HCT116 (cell line): ENCODE results near the gene GRAMD4. TPM values are rescaled to one million over a fixed set of nuclear protein-coding genes. Genes with fewer than 3 reads are reported as not detected.

Experiments used
- ATAC-seq: fragments of 200-7000 bp; cut with Tn5 transposase; 2 replicates; pipeline ENCODE4 v1.9.1; 2020; ENCODE audit warnings: mild to moderate bottlenecking, moderate library complexity
- BruUV-seq: library from RNA; stranded (reverse); fragments of 400-500 nt; replicated peaks from 2 replicates; lab custom pipeline; 2021; lab: Mats Ljungman, UMichigan
- CTCF ChIA-PET: fragments of 300-600 bp; sonication (Branson Sonifier 250); formaldehyde crosslinking; loops from one replicate; lab custom pipeline; 2021; ENCODE audit warnings: antibody characterized with exemption; lab: Charles Lee
- POLR2A ChIA-PET: fragments of 300-600, 350-600 bp; sonication (Branson Sonifier 250); formaldehyde crosslinking; loops from one replicate; lab custom pipeline; 2021; ENCODE audit warnings: antibody characterized with exemption; lab: Charles Lee
- RAD21 ChIA-PET, 2 experiments: fragments of 300-600 bp; sonication (Branson Sonifier 250); formaldehyde crosslinking; loops; one replicate each; lab custom pipeline; 2023; ENCODE audit warnings: low total read pairs in 2 of 2; ENCODE audit not compliant: uncharacterized antibody in 2 of 2, unreplicated experiment in 2 of 2, low non-redundant PET in 1 of 2; lab: Charles Lee
- DNase-seq: peaks from one replicate; pipeline ENCODE4 v3.0.0-alpha.2; 2010; ENCODE audit warnings: low read depth, low spot score
- H2AFZ ChIP-seq: fragments of 200-600 bp; shearing (Covaris generic), sonication (generic); 2 replicates; pipeline ENCODE4 v1.6.1; 2017; ENCODE audit warnings: low read depth, mixed run types, mixed read lengths, antibody characterized with exemption, low read length; ENCODE audit not compliant: poor library complexity, severe bottlenecking
- H3K27ac ChIP-seq: 2 replicates; pipeline ENCODE4 v1.5.1; 2012; ENCODE audit warnings: low read depth, low read length
- H3K27me3 ChIP-seq: fragments of 200-600 bp; sonication (generic); 2 replicates; pipeline ENCODE4 v1.6.1; 2016; ENCODE audit warnings: mixed run types, low read length, mixed read lengths; ENCODE audit not compliant: insufficient read depth
- H3K36me3 ChIP-seq, 2 experiments: fragments of 200-500 bp in 1 of 2; fragments of 200-600 bp in 1 of 2; sonication (Bioruptor generic) in 1 of 2; sonication (generic) in 1 of 2; 2 replicates each; pipeline versions ENCODE4 v1.5.1 to v1.6.1; 2014 to 2016; ENCODE audit warnings: low read length in 2 of 2, inconsistent platforms in 1 of 2, mixed read lengths in 1 of 2, mixed run types in 1 of 2; ENCODE audit not compliant: insufficient read depth in 2 of 2, control insufficient read depth in 1 of 2
- H3K4me1 ChIP-seq, 2 experiments: fragments of 200-600 bp in 1 of 2; sonication (generic) in 1 of 2; 2 replicates each; pipeline versions ENCODE4 v1.5.1 to v1.6.1; 2012 to 2017; ENCODE audit warnings: low read length in 2 of 2, inconsistent platforms in 1 of 2, mild to moderate bottlenecking in 1 of 2, mixed read lengths in 1 of 2, mixed run types in 1 of 2, moderate library complexity in 1 of 2; ENCODE audit not compliant: insufficient read depth in 2 of 2, control insufficient read depth in 1 of 2
- H3K4me2 ChIP-seq: fragments of 200-600 bp; sonication (generic); 2 replicates; pipeline ENCODE4 v1.6.1; 2017; ENCODE audit warnings: mixed run types, low read length, mixed read lengths
- H3K4me3 ChIP-seq, 2 experiments: fragments of 200-600 bp in 1 of 2; sonication (generic) in 1 of 2; replicated peaks in 1 of 2; 2 replicates each; pipeline ENCODE4 v1.5.1; 2011 to 2016; ENCODE audit warnings: low read length in 2 of 2, control low read depth in 1 of 2, low read depth in 1 of 2, mild to moderate bottlenecking in 1 of 2, mixed read lengths in 1 of 2, mixed run types in 1 of 2
- H3K79me2 ChIP-seq: fragments of 200-600 bp; sonication (generic); 2 replicates; pipeline ENCODE4 v1.6.1; 2017; ENCODE audit warnings: mild to moderate bottlenecking, mixed run types, low read length, moderate library complexity, mixed read lengths; ENCODE audit not compliant: insufficient read depth
- H3K9ac ChIP-seq: fragments of 200-600 bp; sonication (generic); 2 replicates; pipeline ENCODE4 v1.6.1; 2016; ENCODE audit warnings: low read length, mixed read lengths
- H3K9me2 ChIP-seq: fragments of 200-600 bp; sonication (generic), shearing (Covaris generic); 2 replicates; pipeline ENCODE4 v1.6.1; 2017; ENCODE audit warnings: mixed run types, mild to moderate bottlenecking, moderate library complexity; ENCODE audit not compliant: insufficient read depth
- H3K9me3 ChIP-seq, 2 experiments: fragments of 200-500 bp in 1 of 2; fragments of 200-600 bp in 1 of 2; sonication (Bioruptor generic) in 1 of 2; sonication (generic) in 1 of 2; 2 replicates each; pipeline ENCODE4 v1.6.1; 2014 to 2017; ENCODE audit warnings: low read length in 2 of 2, mixed read lengths in 2 of 2, inconsistent platforms in 1 of 2, low read depth in 1 of 2, mild to moderate bottlenecking in 1 of 2, mixed run types in 1 of 2, moderate library complexity in 1 of 2; ENCODE audit not compliant: control insufficient read depth in 1 of 2, insufficient read depth in 1 of 2
- H4K20me1 ChIP-seq: fragments of 200-600 bp; sonication (generic), shearing (Covaris generic); 2 replicates; pipeline ENCODE4 v1.6.1; 2017; ENCODE audit warnings: mixed run types, mild to moderate bottlenecking, moderate library complexity; ENCODE audit not compliant: insufficient read depth
- CTCF ChIP-seq, 3 experiments: fragments of 200-600 bp in 1 of 3; sonication (generic) in 1 of 3; IDR thresholded peaks in 2 of 3; conservative IDR thresholded peaks in 1 of 3; 2 replicates each; pipeline ENCODE4 v1.5.1; 2012 to 2017; ENCODE audit warnings: low read depth in 2 of 3, low read length in 2 of 3, antibody characterized with exemption in 1 of 3, borderline replicate concordance in 1 of 3, control low read depth in 1 of 3, mild to moderate bottlenecking in 1 of 3, mixed read lengths in 1 of 3, mixed run types in 1 of 3, moderate library complexity in 1 of 3; ENCODE audit not compliant: insufficient read depth in 1 of 3
- EGR1 ChIP-seq: IDR thresholded peaks from 2 replicates; pipeline ENCODE4 v1.6.1; 2012; ENCODE audit warnings: low read depth
- ELF1 ChIP-seq: IDR thresholded peaks from 2 replicates; pipeline ENCODE4 v1.6.1; 2012; ENCODE audit warnings: low read depth, borderline replicate concordance
- EZH2 ChIP-seq: fragments of 200-600 bp; sonication (generic); IDR thresholded peaks from 2 replicates; pipeline ENCODE4 v1.6.1; 2017; ENCODE audit warnings: antibody characterized with exemption, mixed run types
- EZH2phosphoT487 ChIP-seq: fragments of 200-600 bp; IDR thresholded peaks from 2 replicates; pipeline ENCODE4 v1.6.1; 2018; ENCODE audit warnings: antibody characterized with exemption, borderline replicate concordance
- JUND ChIP-seq: IDR thresholded peaks from 2 replicates; pipeline ENCODE4 v1.6.1; 2012
- POLR2A ChIP-seq: IDR thresholded peaks from 2 replicates; pipeline ENCODE4 v1.7.0; 2011; ENCODE audit warnings: borderline replicate concordance; ENCODE audit not compliant: insufficient read depth, insufficient read length; ENCODE audit errors: extremely low read depth
- POLR2AphosphoS5 ChIP-seq: IDR thresholded peaks from 2 replicates; pipeline ENCODE4 v1.6.1; 2011; ENCODE audit warnings: mild to moderate bottlenecking, low read depth, low read length, moderate library complexity
- SIN3A ChIP-seq: IDR thresholded peaks from 2 replicates; pipeline ENCODE4 v1.6.1; 2012; ENCODE audit warnings: low read depth
- SRF ChIP-seq: IDR thresholded peaks from 2 replicates; pipeline ENCODE4 v1.6.1; 2012; ENCODE audit warnings: low read depth
- TCF7L2 ChIP-seq: IDR thresholded peaks from 2 replicates; pipeline ENCODE4 v1.7.0; 2011; ENCODE audit warnings: borderline replicate concordance, inconsistent platforms; ENCODE audit not compliant: insufficient read depth, insufficient read length; ENCODE audit errors: extremely low read depth
- ZFX ChIP-seq: fragments of 450-650 bp; IDR thresholded peaks from 2 replicates; pipeline ENCODE4 v1.6.1; 2017
- intact Hi-C: fragments of 100-400 bp; cut with micrococcal nuclease; formaldehyde crosslinking; loops from 2 replicates; pipeline ENCODE4 v1.10.0; 2022
- total RNA-seq: library from RNA; stranded (reverse); gene quantifications from one replicate; pipeline ENCODE4 v1.2.1, GENCODE V29; 2021; ENCODE audit not compliant: unreplicated experiment

The GRAMD4 gene
- total RNA-seq, 1 experiment from 2014 or later: 25.8 TPM

- TF ChIP-seq EGR1: no peak
- TF ChIP-seq CTCF (IDR thresholded peaks at IDR 0.05 in 2 of 3, conservative IDR thresholded peaks at IDR 0.05 in 1 of 3; ENCODE audit: borderline replicate concordance in 1 of 3, insufficient read depth in 1 of 3, low read depth in 2 of 3, low read length in 2 of 3): no peak
Measured at GRCh38 chr22:46725096-46725495, 104.9 kb downstream of the GRAMD4 start (continued).

- H3K27me3 ChIP-seq: no peaks in the 10 kb centered on the region
- ChIA-PET POLR2A (no interaction called here), RAD21 (no interaction called here)
Measured at GRCh38 chr22:46726066-46726985, 106.1 kb downstream of the GRAMD4 start.

More at GRCh38 chr22:46726066-46726985, 106.1 kb downstream of the GRAMD4 start:
- Histone ChIP-seq H3K27ac (no peak overlapping the region), H2AFZ (no peak overlapping the region), H3K9ac (no peak overlapping the region), H3K36me3 (no peaks in the 10 kb centered on the region), H3K9me2 (no peaks in the 10 kb centered on the region), H3K4me1 (peaks cover 6 to 9% of the 10 kb centered on the region in 2 experiments; a peak in 3 of 4 replicates), H3K4me3 (no peak overlapping the region), H4K20me1 (no peaks in the 10 kb centered on the region), H3K4me2 (no peak overlapping the region), H3K79me2 (peaks cover 21% of the 10 kb centered on the region; the same call in 1 of the 2 replicates), H3K9me3 (no peaks in the 10 kb centered on the region)
- ATAC-seq: no peak
- DNase-seq: no peak
- TF ChIP-seq JUND (no peak), EZH2 (no peak), TCF7L2 (no peak), ELF1 (no peak), SIN3A (no peak), CTCF (IDR thresholded peaks at IDR 0.05 in 2 of 3, conservative IDR thresholded peaks at IDR 0.05 in 1 of 3; ENCODE audit: borderline replicate concordance in 1 of 3, insufficient read depth in 1 of 3, low read depth in 2 of 3, low read length in 2 of 3) (no peak), POLR2AphosphoS5 (no peak), ZFX (no peak), POLR2A (no peak), SRF (no peak), EZH2phosphoT487 (no peak)
- CTCF ChIA-PET: no interaction called here
- BruUV-seq: no TSS peak
- intact Hi-C loops: no loop called here
